GM19328 (cell line): ENCODE measurements around the gene PLPP3.

Experiments used
- ATAC-seq: cut with Tn5 transposase; IDR thresholded peaks from one replicate; pipeline ENCODE4 v1.9.1; 2021; ENCODE audit warnings: mild to moderate bottlenecking, moderate library complexity; ENCODE audit not compliant: unreplicated experiment

PLPP3 gene

GRCh38 chr1:56466538-56466937 lies 112.8 kb downstream of the PLPP3 start:
- ATAC-seq = no peak

GRCh38 chr1:56464294-56464693 lies 115.1 kb downstream of the PLPP3 start:
- ATAC-seq = no peak

- no peak for ATAC-seq
These were observed 116.0 kb downstream of the PLPP3 start for GRCh38 chr1:56463376-56463775.

GRCh38 chr1:56462209-56462608 lies 117.2 kb downstream of the PLPP3 start:
- ATAC-seq = no peak

GRCh38 chr1:56461158-56462127 lies 117.9 kb downstream of the PLPP3 start:
- no peak for ATAC-seq

- ATAC-seq = no peak
These were observed 120.1 kb downstream of the PLPP3 start for GRCh38 chr1:56459260-56459659.

GRCh38 chr1:56457756-56458375 lies 121.5 kb downstream of the PLPP3 start:
- no peak for ATAC-seq

- no peak for ATAC-seq
These were observed 122.8 kb downstream of the PLPP3 start for GRCh38 chr1:56456435-56457101.

- no peak for ATAC-seq
These were observed 125.8 kb downstream of the PLPP3 start for GRCh38 chr1:56453417-56454078.

- ATAC-seq = no peak
These were observed 126.3 kb downstream of the PLPP3 start for GRCh38 chr1:56453016-56453415.

- ATAC-seq = no peak
These were observed 127.0 kb downstream of the PLPP3 start for GRCh38 chr1:56452027-56453011.

GRCh38 chr1:56451491-56451890 lies 127.9 kb downstream of the PLPP3 start:
- no peak for ATAC-seq

- no peak for ATAC-seq
These were observed 129.2 kb downstream of the PLPP3 start for GRCh38 chr1:56450004-56450666.

GRCh38 chr1:56448529-56449300 lies 130.6 kb downstream of the PLPP3 start:
- no peak for ATAC-seq

GRCh38 chr1:56447823-56448222 lies 131.5 kb downstream of the PLPP3 start:
- ATAC-seq = no peak

GRCh38 chr1:56446531-56447098 lies 132.7 kb downstream of the PLPP3 start:
- no peak for ATAC-seq

- no peak for ATAC-seq
These were observed 134.3 kb downstream of the PLPP3 start for GRCh38 chr1:56444960-56445646.
